ENCODE measurements around the gene CELF4. TPM values are rescaled to one million over a fixed set of nuclear protein-coding genes. Genes with fewer than 3 reads are reported as not detected.

CELF4 gene
- total RNA-seq, 3 donors from 2014 or later: 1.0 TPM; not detected in 2

GRCh38 chr18:37265382-37265781, 300.2 kb downstream of the CELF4 start:
- DNase-seq (ENCODE audit: low spot score in 2 of 2): no peak
- TF ChIP-seq POLR2A (IDR thresholded peaks at IDR 0.05): no peak
- TF ChIP-seq POLR2AphosphoS5 (IDR thresholded peaks at IDR 0.05): no peak
- TF ChIP-seq CTCF (IDR thresholded peaks at IDR 0.05): no peak
- Histone ChIP-seq H3K27ac (no peak overlapping the region), H3K9me3 (no peaks in the 10 kb centered on the region), H3K27me3 (no peaks in the 10 kb centered on the region), H3K4me1 (no peaks in the 10 kb centered on the region), H3K36me3 (no peaks in the 10 kb centered on the region), H3K4me3 (no peak overlapping the region)
- intact Hi-C loops (cut with DNase I; ENCODE audit: low total_unique reads): no loop called here

GRCh38 chr18:37264956-37265355, 300.6 kb downstream of the CELF4 start:
- no peak overlapping the region for H3K4me3 ChIP-seq
- no peak for DNase-seq (ENCODE audit: low spot score in 2 of 2)
- H3K27me3 ChIP-seq: no peaks in the 10 kb centered on the region
- no peak for TF ChIP-seq CTCF (IDR thresholded peaks at IDR 0.05)
- TF ChIP-seq POLR2AphosphoS5 (IDR thresholded peaks at IDR 0.05): no peak
- TF ChIP-seq POLR2A (IDR thresholded peaks at IDR 0.05): no peak
- H3K27ac ChIP-seq: no peak overlapping the region
- H3K9me3 ChIP-seq: no peaks in the 10 kb centered on the region
- no peaks in the 10 kb centered on the region for H3K4me1 ChIP-seq
- intact Hi-C loops (cut with DNase I; ENCODE audit: low total_unique reads): no loop called here
- no peaks in the 10 kb centered on the region for H3K36me3 ChIP-seq

- no peak for DNase-seq (ENCODE audit: low spot score in 2 of 2)
- H3K27ac ChIP-seq: no peak overlapping the region
- no peaks in the 10 kb centered on the region for H3K9me3 ChIP-seq
- H3K27me3 ChIP-seq: peaks cover 0 to 2% of the 10 kb centered on the region in 2 donors
- TF ChIP-seq POLR2AphosphoS5 (IDR thresholded peaks at IDR 0.05) (no peak), POLR2A (IDR thresholded peaks at IDR 0.05) (no peak), CTCF (IDR thresholded peaks at IDR 0.05) (no peak)
- H3K36me3 ChIP-seq: no peaks in the 10 kb centered on the region
- H3K4me3 ChIP-seq: no peak overlapping the region
- intact Hi-C loops (cut with DNase I; ENCODE audit: low total_unique reads): no loop called here
- H3K4me1 ChIP-seq: no peaks in the 10 kb centered on the region
Observed at GRCh38 chr18:37261988-37262387, 303.6 kb downstream of the CELF4 start.

- H3K27ac ChIP-seq: no peak overlapping the region
- H3K4me3 ChIP-seq: no peak overlapping the region
- no peak for TF ChIP-seq POLR2A (IDR thresholded peaks at IDR 0.05)
- TF ChIP-seq CTCF (IDR thresholded peaks at IDR 0.05): no peak
- TF ChIP-seq POLR2AphosphoS5 (IDR thresholded peaks at IDR 0.05): no peak
- H3K9me3 ChIP-seq: no peaks in the 10 kb centered on the region
- H3K36me3 ChIP-seq: no peaks in the 10 kb centered on the region
- H3K27me3 ChIP-seq: peaks cover 0 to 3% of the 10 kb centered on the region in 2 donors
- intact Hi-C loops (cut with DNase I; ENCODE audit: low total_unique reads): no loop called here
- DNase-seq (ENCODE audit: low spot score in 2 of 2): no peak
- H3K4me1 ChIP-seq: no peaks in the 10 kb centered on the region
Observed at GRCh38 chr18:37261246-37261840, 304.3 kb downstream of the CELF4 start.

- TF ChIP-seq CTCF (IDR thresholded peaks at IDR 0.05) (no peak), POLR2A (IDR thresholded peaks at IDR 0.05) (no peak), POLR2AphosphoS5 (IDR thresholded peaks at IDR 0.05) (no peak)
- Histone ChIP-seq H3K4me3 (no peak overlapping the region), H3K4me1 (no peaks in the 10 kb centered on the region), H3K27ac (no peak overlapping the region), H3K36me3 (no peaks in the 10 kb centered on the region), H3K27me3 (peaks cover 0 to 7% of the 10 kb centered on the region in 2 donors), H3K9me3 (no peaks in the 10 kb centered on the region)
- no peak for DNase-seq (ENCODE audit: low spot score in 2 of 2)
- intact Hi-C loops (cut with DNase I; ENCODE audit: low total_unique reads): no loop called here
Observed at GRCh38 chr18:37260367-37261093, 305.1 kb downstream of the CELF4 start.

All from breast epithelium (tissue), 4 donors.